GM20000 (cell line): ENCODE data around the gene ZBED2.
"Not testable (repeated sequence)": the region's sequence is repeated elsewhere in the genome, so short reads cannot be mapped to it uniquely, and the experiment has no call there.

Source experiments
- DNase-seq: peaks from one replicate; pipeline ENCODE4 v3.0.0; 2012; ENCODE audit warnings: low spot score
- CTCF ChIP-seq: IDR thresholded peaks from 2 replicates; pipeline ENCODE4 v1.5.1; 2012; ENCODE audit warnings: mild to moderate bottlenecking, control low read depth; ENCODE audit errors: extremely low read depth, missing control alignments

ZBED2 gene

GRCh38 chr3:111595232-111595631 is at the start of gene ZBED2:
Gene ZBED2, minus strand, starts transcription at chr3:111595346. Its CDS starts 1,145 bp downstream, at chr3:111594201.
- DNase-seq: no peak

GRCh38 chr3:111639316-111639715 is 44.2 kb upstream of the ZBED2 start:
- no peak for TF ChIP-seq CTCF
- DNase-seq: no peak

More at GRCh38 chr3:111595232-111595631, at the start of gene ZBED2:
- TF ChIP-seq CTCF: no peak

- TF ChIP-seq CTCF: no peak
Observed at GRCh38 chr3:111636366-111636885, 41.3 kb upstream of the ZBED2 start.

GRCh38 chr3:111635403-111635802 is 40.3 kb upstream of the ZBED2 start:
- TF ChIP-seq CTCF: no peak
- DNase-seq: no peak

More at GRCh38 chr3:111636366-111636885, 41.3 kb upstream of the ZBED2 start:
- no peak for DNase-seq

GRCh38 chr3:111630638-111631037 is 35.5 kb upstream of the ZBED2 start:
- not testable (repeated sequence) for DNase-seq

DNA sequence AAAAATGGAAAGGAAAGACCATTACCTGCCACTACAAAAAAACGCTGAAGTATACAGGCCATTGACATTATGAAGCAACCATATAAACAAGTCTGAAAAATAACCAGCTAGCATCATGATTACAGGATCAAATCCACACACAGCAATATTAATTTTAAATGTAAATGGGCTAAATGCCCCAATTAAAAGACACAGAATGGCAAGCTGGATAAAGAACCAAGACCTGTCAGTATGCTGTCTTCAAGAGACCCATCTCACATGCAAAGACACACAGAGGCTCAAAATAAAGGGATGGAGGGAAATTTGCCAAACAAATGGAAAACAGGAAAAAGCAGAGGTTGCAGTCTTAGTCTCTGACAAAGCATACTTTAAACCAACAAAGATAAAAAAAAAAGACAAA is 33.9 kb upstream of the ZBED2 start:
- not testable (repeated sequence) for DNase-seq

GRCh38 chr3:111627092-111627491 is 31.9 kb upstream of the ZBED2 start:
- no peak for TF ChIP-seq CTCF
- DNase-seq: no peak

DNA sequence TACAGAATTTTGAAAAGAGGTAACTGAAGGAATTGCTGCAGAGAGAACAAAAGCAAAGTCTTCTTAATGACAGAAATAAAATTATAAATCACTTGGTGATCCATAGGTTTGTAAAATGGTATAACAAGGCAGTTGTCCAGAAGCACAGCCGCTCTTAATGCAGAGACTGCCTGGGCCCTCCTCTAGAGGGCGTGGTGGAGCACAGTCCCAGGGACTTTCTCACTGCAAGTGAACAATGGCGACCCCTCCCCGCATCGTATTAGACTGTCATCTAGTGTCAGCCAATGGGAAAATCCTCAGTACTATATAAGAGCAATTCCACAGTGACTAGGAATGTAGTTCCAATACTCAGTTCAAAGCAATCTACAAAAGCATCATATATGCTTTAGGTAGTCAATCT is 26.4 kb upstream of the ZBED2 start:
- DNase-seq: no peak
- TF ChIP-seq CTCF: peak; percentile 31
